Upper lobe of left lung (tissue), 6 donors: ENCODE data around the gene FOXP1. TPM values are rescaled to one million over a fixed set of nuclear protein-coding genes. Genes with fewer than 3 reads are reported as not detected.
A peak's percentile ranks its signal among the peaks of the same experiment; 100 is the strongest.

Source experiments
- ATAC-seq, 2 donors: fragments of 200-7000 bp; cut with Tn5 transposase; one replicate each; pipeline ENCODE4 v1.9.1; 2022; ENCODE audit warnings: mild to moderate bottlenecking in 2 of 2, moderate library complexity in 2 of 2; ENCODE audit not compliant: low FRiP score in 2 of 2
- DNase-seq, 2 donors: peaks; one replicate each; pipeline ENCODE4 v3.0.0-alpha.2; 2019 to 2020
- H3K27ac ChIP-seq, 4 donors: fragments of 200-600 bp; sonication (generic); one replicate each; pipeline ENCODE4 v1.5.1; 2016 to 2019
- H3K27me3 ChIP-seq, 4 donors: fragments of 200-600 bp; sonication (generic); one replicate each; pipeline ENCODE4 v1.5.1; 2017 to 2019
- H3K36me3 ChIP-seq, 4 donors: fragments of 200-600 bp; sonication (generic); one replicate each; pipeline ENCODE4 v1.5.1; 2016 to 2019
- H3K4me1 ChIP-seq, 4 donors: fragments of 200-600 bp; sonication (generic); one replicate each; pipeline ENCODE4 v1.5.1; 2018 to 2019
- H3K4me3 ChIP-seq, 4 donors: fragments of 200-600 bp; sonication (generic); one replicate each; pipeline ENCODE4 v1.5.1; 2017 to 2019; ENCODE audit warnings: mild to moderate bottlenecking in 2 of 4, moderate library complexity in 1 of 4
- H3K9me3 ChIP-seq, 4 donors: fragments of 200-600 bp; sonication (generic); one replicate each; pipeline ENCODE4 v1.5.1; 2018 to 2019
- CTCF ChIP-seq, 6 experiments: fragments of 450-650 bp in 4 of 6; fragments of 200-600 bp in 2 of 6; sonication (generic) in 2 of 6; IDR thresholded peaks; one replicate each; pipeline ENCODE4 v1.5.1; 2016 to 2019; ENCODE audit warnings: antibody characterized with exemption in 6 of 6
- EP300 ChIP-seq, 4 donors: sonication (generic); formaldehyde crosslinking; IDR thresholded peaks; one replicate each; pipeline ENCODE4 v1.5.1; 2017; ENCODE audit warnings: antibody characterized with exemption in 4 of 4, control low read depth in 2 of 4
- POLR2A ChIP-seq, 4 donors: fragments of 450-650 bp; IDR thresholded peaks; one replicate each; pipeline ENCODE4 v1.5.1; 2016 to 2017; ENCODE audit warnings: antibody characterized with exemption in 4 of 4, mild to moderate bottlenecking in 2 of 4
- POLR2AphosphoS5 ChIP-seq, 2 donors: sonication (generic); formaldehyde crosslinking; IDR thresholded peaks; one replicate each; pipeline ENCODE4 v1.5.1; 2017; ENCODE audit warnings: antibody characterized with exemption in 2 of 2
- WGBS, 2 donors: methylation state at CpG; one replicate each; pipeline ENCODE4 v1.1.5; 2017 to 2018; 5-methylcytosine and 5-hydroxymethylcytosine counted together
- total RNA-seq, 6 donors: library from RNA; depleted of rRNA in 4 of 6; stranded (reverse); fragments of >200 nt in 4 of 6; gene quantifications; one replicate each; pipeline versions ENCODE4 v1.1.0 to v1.2.1, GENCODE V29; 2016 to 2021
- donor health status: DM: no; HTN: no; CAD: no; lungs with moderate emphysema.
- donor health status: DM: no; HTN: yes; CAD: no; lungs with severe emphysema.

Gene FOXP1
- total RNA-seq, 6 donors from 2014 or later = 103 to 248 (median 134) TPM

- Histone ChIP-seq H3K4me3 (no peak overlapping the region), H3K9me3 (no peaks in the 10 kb centered on the region), H3K27ac (no peak overlapping the region), H3K4me1 (peaks cover 0 to 28% (median 11%) of the 10 kb centered on the region in 4 donors), H3K36me3 (no peaks in the 10 kb centered on the region), H3K27me3 (no peaks in the 10 kb centered on the region)
- WGBS, 2 donors = 95 to 96% methylated on average over 6 of the region's 6 CpGs
- TF ChIP-seq EP300 (IDR thresholded peaks at IDR 0.05) = no peak
- TF ChIP-seq POLR2A (IDR thresholded peaks at IDR 0.05) = no peak
- no peak for TF ChIP-seq CTCF (IDR thresholded peaks at IDR 0.05)
- no peak for TF ChIP-seq POLR2AphosphoS5 (IDR thresholded peaks at IDR 0.05)
- DNase-seq (no peak), ATAC-seq (no peak)
Measured at GRCh38 chr3:71319771-71320170, 263.8 kb downstream of the FOXP1 start.

GRCh38 chr3:71318458-71318827 is 265.1 kb downstream of the FOXP1 start:
- H3K36me3 ChIP-seq = no peaks in the 10 kb centered on the region
- H3K4me3 ChIP-seq = no peak overlapping the region
- peak; percentile 23 to 37 for ATAC-seq
- DNase-seq = no peak
- peak overlapping the region in 3 of 4 donors; percentile 29 to 58 (median 31) for H3K27ac ChIP-seq
- no peaks in the 10 kb centered on the region for H3K27me3 ChIP-seq
- H3K4me1 ChIP-seq = peaks cover 0 to 28% (median 11%) of the 10 kb centered on the region in 4 donors
- TF ChIP-seq CTCF (IDR thresholded peaks at IDR 0.05) (no peak), EP300 (IDR thresholded peaks at IDR 0.05) (no peak), POLR2AphosphoS5 (IDR thresholded peaks at IDR 0.05) (no peak), POLR2A (IDR thresholded peaks at IDR 0.05) (no peak)
- no peaks in the 10 kb centered on the region for H3K9me3 ChIP-seq
- WGBS, 2 donors = 57 to 59% methylated on average over 3 of the region's 3 CpGs

GRCh38 chr3:71317749-71318457 is 265.6 kb downstream of the FOXP1 start:
- H3K36me3 ChIP-seq = no peaks in the 10 kb centered on the region
- DNase-seq (no peak), ATAC-seq (peak; percentile 13 to 32)
- no peak overlapping the region for H3K4me3 ChIP-seq
- TF ChIP-seq POLR2AphosphoS5 (IDR thresholded peaks at IDR 0.05) = no peak
- no peak for TF ChIP-seq EP300 (IDR thresholded peaks at IDR 0.05)
- TF ChIP-seq POLR2A (IDR thresholded peaks at IDR 0.05) = no peak
- TF ChIP-seq CTCF (IDR thresholded peaks at IDR 0.05) = no peak
- no peaks in the 10 kb centered on the region for H3K9me3 ChIP-seq
- peak overlapping the region; percentile 21 to 62 (median 44) for H3K27ac ChIP-seq
- 52 to 57% methylated on average over 5 of the region's 5 CpGs for WGBS, 2 donors
- no peaks in the 10 kb centered on the region for H3K27me3 ChIP-seq
- peaks cover 0 to 28% (median 11%) of the 10 kb centered on the region in 4 donors for H3K4me1 ChIP-seq

GRCh38 chr3:71317140-71317539 is 266.4 kb downstream of the FOXP1 start:
- WGBS, 2 donors = 71 to 81% methylated on average over 6 of the region's 6 CpGs
- DNase-seq (peak in 1 of 2 donors; percentile 70), ATAC-seq (peak; percentile 25 to 44)
- peak in 1 of 4 donors; percentile 33 for TF ChIP-seq EP300 (IDR thresholded peaks at IDR 0.05)
- TF ChIP-seq POLR2AphosphoS5 (IDR thresholded peaks at IDR 0.05) = no peak
- Histone ChIP-seq H3K27me3 (no peaks in the 10 kb centered on the region), H3K36me3 (no peaks in the 10 kb centered on the region), H3K27ac (peak overlapping the region in 3 of 4 donors; percentile 21 to 65 (median 58)), H3K9me3 (no peaks in the 10 kb centered on the region), H3K4me1 (peaks cover 0 to 28% (median 12%) of the 10 kb centered on the region in 4 donors), H3K4me3 (no peak overlapping the region)

GRCh38 chr3:71316066-71316777 is 267.3 kb downstream of the FOXP1 start:
- Histone ChIP-seq H3K4me1 (peaks cover 0 to 36% (median 16%) of the 10 kb centered on the region in 4 donors), H3K4me3 (peak overlapping the region in 2 of 4 donors; percentile 3), H3K9me3 (no peaks in the 10 kb centered on the region), H3K27ac (peak overlapping the region in 3 of 4 donors; percentile 17 to 65 (median 58)), H3K27me3 (no peaks in the 10 kb centered on the region), H3K36me3 (no peaks in the 10 kb centered on the region)
- whole genome bisulfite sequencing, 2 donors = 81 to 92% methylated on average over 11 to 16 of the region's 16 CpGs
- TF ChIP-seq EP300 (IDR thresholded peaks at IDR 0.05) (no peak), CTCF (IDR thresholded peaks at IDR 0.05) (no peak), POLR2AphosphoS5 (IDR thresholded peaks at IDR 0.05) (no peak), POLR2A (IDR thresholded peaks at IDR 0.05) (no peak)
- DNase-seq = peak in 1 of 2 donors; percentile 15
- no peak for ATAC-seq
